ENCODE results near the gene NDUFB10. TPM values are rescaled to one million over a fixed set of nuclear protein-coding genes. Genes with fewer than 3 reads are reported as not detected.
A peak's percentile ranks its signal among the peaks of the same experiment; 100 is the strongest.

Gene NDUFB10
- total and polyA plus RNA-seq, 10 of the 15 experiments (the other 5 are each of a cell fraction or from before 2014, with no cell fraction given) = 52.2 to 319 (median 130) TPM

DNA sequence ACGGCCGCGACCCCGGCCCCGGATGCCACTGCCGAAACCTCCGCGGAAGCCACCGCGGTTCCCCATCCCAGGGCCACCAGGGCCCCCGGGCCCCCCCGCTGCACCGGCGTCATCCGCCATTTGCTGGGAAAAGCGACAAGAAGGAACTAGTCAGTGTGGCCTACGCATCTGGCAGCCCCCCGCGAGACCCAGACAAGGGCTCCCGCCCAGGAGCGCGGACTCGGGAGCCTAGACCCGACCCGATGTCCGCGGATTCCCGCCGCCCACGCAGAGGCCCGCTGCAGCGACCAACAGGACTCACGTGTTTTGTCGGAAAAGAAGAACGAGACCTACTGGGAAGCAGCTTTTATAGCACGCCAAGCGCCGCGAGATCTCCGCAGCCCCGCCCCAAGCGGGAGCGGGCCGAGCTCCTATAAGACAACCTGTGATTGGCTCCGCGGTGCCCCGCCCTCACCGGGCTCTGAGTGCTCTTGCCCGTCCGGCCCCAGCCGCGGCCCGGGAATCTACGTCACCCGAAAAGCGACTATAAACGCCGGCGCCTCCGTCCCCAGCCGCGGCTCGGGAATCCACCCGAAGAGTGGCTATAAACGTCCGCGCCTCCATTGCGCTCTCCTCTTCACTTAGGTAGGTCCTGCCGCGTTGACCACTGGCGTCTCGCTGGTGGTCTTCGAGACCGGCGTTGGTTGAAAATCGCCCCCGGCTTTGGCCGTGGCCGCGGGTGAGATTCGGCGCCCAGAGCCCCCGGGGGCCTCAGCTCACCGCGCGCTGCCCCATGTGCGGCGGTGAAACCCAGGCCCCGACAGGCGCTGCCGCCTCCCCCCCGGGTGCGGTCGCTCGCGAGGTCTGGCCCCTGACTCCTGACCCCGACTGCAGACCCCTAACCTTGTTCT, 5.4 kb downstream of the NDUFB10 start, which contains the start of gene RPS2 (continued):
- TF ChIP-seq, protein P1, sequence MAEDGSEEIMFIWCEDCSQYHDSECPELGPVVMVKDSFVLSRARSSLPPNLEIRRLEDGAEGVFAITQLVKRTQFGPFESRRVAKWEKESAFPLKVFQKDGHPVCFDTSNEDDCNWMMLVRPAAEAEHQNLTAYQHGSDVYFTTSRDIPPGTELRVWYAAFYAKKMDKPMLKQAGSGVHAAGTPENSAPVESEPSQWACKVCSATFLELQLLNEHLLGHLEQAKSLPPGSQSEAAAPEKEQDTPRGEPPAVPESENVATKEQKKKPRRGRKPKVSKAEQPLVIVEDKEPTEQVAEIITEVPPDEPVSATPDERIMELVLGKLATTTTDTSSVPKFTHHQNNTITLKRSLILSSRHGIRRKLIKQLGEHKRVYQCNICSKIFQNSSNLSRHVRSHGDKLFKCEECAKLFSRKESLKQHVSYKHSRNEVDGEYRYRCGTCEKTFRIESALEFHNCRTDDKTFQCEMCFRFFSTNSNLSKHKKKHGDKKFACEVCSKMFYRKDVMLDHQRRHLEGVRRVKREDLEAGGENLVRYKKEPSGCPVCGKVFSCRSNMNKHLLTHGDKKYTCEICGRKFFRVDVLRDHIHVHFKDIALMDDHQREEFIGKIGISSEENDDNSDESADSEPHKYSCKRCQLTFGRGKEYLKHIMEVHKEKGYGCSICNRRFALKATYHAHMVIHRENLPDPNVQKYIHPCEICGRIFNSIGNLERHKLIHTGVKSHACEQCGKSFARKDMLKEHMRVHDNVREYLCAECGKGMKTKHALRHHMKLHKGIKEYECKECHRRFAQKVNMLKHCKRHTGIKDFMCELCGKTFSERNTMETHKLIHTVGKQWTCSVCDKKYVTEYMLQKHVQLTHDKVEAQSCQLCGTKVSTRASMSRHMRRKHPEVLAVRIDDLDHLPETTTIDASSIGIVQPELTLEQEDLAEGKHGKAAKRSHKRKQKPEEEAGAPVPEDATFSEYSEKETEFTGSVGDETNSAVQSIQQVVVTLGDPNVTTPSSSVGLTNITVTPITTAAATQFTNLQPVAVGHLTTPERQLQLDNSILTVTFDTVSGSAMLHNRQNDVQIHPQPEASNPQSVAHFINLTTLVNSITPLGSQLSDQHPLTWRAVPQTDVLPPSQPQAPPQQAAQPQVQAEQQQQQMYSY (CRISPR knock-in tag; IDR thresholded peaks at IDR 0.05) = no peak
- TF ChIP-seq, protein P2, sequence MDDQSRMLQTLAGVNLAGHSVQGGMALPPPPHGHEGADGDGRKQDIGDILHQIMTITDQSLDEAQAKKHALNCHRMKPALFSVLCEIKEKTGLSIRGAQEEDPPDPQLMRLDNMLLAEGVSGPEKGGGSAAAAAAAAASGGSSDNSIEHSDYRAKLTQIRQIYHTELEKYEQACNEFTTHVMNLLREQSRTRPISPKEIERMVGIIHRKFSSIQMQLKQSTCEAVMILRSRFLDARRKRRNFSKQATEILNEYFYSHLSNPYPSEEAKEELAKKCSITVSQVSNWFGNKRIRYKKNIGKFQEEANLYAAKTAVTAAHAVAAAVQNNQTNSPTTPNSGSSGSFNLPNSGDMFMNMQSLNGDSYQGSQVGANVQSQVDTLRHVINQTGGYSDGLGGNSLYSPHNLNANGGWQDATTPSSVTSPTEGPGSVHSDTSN (IDR thresholded peaks at IDR 0.05; ENCODE audit: insufficient replicate concordance, low read depth, low read length) = peak; percentile 18
- TF ChIP-seq BCL11A (IDR thresholded peaks at IDR 0.05; ENCODE audit: low read depth, low read length) (0 out of 2 replicates have a peak, but pooled peaks have one; percentile 15), RBBP5 (conservative IDR thresholded peaks at IDR 0.05) (peak; percentile 88; the same call in 1 of the 2 replicates), NR2C1 (IDR thresholded peaks at IDR 0.05) (no peak), BACH1 (IDR thresholded peaks at IDR 0.05; ENCODE audit: borderline replicate concordance) (peak; percentile 77), KAT2A (conservative IDR thresholded peaks at IDR 0.05; ENCODE audit: control insufficient read depth, low read depth, low read length) (no peak; the same call in 1 of the 2 replicates), SIX5 (IDR thresholded peaks at IDR 0.05; ENCODE audit: low read depth, low read length, severe bottlenecking) (peak; percentile 26), POLR2A (IDR thresholded peaks at IDR 0.05; ENCODE audit: low read depth, low read length) (peak; percentile 97), ZNF384 (IDR thresholded peaks at IDR 0.05; ENCODE audit: borderline replicate concordance, low read depth, low read length) (no peak), FOXM1 (IDR thresholded peaks at IDR 0.05; ENCODE audit: low read depth, low read length) (peak; percentile 63), POLR2AphosphoS2 (IDR thresholded peaks at IDR 0.05; ENCODE audit: low read depth, low read length) (peak; percentile 99)
- TF ChIP-seq, protein P3, sequence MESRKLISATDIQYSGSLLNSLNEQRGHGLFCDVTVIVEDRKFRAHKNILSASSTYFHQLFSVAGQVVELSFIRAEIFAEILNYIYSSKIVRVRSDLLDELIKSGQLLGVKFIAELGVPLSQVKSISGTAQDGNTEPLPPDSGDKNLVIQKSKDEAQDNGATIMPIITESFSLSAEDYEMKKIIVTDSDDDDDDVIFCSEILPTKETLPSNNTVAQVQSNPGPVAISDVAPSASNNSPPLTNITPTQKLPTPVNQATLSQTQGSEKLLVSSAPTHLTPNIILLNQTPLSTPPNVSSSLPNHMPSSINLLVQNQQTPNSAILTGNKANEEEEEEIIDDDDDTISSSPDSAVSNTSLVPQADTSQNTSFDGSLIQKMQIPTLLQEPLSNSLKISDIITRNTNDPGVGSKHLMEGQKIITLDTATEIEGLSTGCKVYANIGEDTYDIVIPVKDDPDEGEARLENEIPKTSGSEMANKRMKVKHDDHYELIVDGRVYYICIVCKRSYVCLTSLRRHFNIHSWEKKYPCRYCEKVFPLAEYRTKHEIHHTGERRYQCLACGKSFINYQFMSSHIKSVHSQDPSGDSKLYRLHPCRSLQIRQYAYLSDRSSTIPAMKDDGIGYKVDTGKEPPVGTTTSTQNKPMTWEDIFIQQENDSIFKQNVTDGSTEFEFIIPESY (IDR thresholded peaks at IDR 0.05) = 0 out of 2 replicates have a peak, but pooled peaks have one; percentile 42
- TF ChIP-seq, protein P4, sequence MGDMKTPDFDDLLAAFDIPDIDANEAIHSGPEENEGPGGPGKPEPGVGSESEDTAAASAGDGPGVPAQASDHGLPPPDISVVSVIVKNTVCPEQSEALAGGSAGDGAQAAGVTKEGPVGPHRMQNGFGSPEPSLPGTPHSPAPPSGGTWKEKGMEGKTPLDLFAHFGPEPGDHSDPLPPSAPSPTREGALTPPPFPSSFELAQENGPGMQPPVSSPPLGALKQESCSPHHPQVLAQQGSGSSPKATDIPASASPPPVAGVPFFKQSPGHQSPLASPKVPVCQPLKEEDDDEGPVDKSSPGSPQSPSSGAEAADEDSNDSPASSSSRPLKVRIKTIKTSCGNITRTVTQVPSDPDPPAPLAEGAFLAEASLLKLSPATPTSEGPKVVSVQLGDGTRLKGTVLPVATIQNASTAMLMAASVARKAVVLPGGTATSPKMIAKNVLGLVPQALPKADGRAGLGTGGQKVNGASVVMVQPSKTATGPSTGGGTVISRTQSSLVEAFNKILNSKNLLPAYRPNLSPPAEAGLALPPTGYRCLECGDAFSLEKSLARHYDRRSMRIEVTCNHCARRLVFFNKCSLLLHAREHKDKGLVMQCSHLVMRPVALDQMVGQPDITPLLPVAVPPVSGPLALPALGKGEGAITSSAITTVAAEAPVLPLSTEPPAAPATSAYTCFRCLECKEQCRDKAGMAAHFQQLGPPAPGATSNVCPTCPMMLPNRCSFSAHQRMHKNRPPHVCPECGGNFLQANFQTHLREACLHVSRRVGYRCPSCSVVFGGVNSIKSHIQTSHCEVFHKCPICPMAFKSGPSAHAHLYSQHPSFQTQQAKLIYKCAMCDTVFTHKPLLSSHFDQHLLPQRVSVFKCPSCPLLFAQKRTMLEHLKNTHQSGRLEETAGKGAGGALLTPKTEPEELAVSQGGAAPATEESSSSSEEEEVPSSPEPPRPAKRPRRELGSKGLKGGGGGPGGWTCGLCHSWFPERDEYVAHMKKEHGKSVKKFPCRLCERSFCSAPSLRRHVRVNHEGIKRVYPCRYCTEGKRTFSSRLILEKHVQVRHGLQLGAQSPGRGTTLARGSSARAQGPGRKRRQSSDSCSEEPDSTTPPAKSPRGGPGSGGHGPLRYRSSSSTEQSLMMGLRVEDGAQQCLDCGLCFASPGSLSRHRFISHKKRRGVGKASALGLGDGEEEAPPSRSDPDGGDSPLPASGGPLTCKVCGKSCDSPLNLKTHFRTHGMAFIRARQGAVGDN (IDR thresholded peaks at IDR 0.05) = peak; percentile 96
- TF ChIP-seq, protein P5, sequence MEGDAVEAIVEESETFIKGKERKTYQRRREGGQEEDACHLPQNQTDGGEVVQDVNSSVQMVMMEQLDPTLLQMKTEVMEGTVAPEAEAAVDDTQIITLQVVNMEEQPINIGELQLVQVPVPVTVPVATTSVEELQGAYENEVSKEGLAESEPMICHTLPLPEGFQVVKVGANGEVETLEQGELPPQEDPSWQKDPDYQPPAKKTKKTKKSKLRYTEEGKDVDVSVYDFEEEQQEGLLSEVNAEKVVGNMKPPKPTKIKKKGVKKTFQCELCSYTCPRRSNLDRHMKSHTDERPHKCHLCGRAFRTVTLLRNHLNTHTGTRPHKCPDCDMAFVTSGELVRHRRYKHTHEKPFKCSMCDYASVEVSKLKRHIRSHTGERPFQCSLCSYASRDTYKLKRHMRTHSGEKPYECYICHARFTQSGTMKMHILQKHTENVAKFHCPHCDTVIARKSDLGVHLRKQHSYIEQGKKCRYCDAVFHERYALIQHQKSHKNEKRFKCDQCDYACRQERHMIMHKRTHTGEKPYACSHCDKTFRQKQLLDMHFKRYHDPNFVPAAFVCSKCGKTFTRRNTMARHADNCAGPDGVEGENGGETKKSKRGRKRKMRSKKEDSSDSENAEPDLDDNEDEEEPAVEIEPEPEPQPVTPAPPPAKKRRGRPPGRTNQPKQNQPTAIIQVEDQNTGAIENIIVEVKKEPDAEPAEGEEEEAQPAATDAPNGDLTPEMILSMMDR (IDR thresholded peaks at IDR 0.05 in 2 of 3, conservative IDR thresholded peaks at IDR 0.05 in 1 of 3; ENCODE audit: control insufficient read depth in 2 of 3, extremely low read depth in 1 of 3, insufficient read depth in 1 of 3, low read depth in 3 of 3, low read length in 3 of 3) = no peak

All from GM12878 (cell line).